NCI-H1105 (cell line): Measurements from ENCODE around the gene LRP4.
A peak's percentile ranks its signal among the peaks of the same experiment; 100 is the strongest.
"Not testable (repeated sequence)": the region's sequence is repeated elsewhere in the genome, so short reads cannot be mapped to it uniquely, and the experiment has no call there.

Experiments
- DNase-seq: peaks from one replicate; lab custom pipeline; 2025; lab: John Stamatoyannopoulos, UW

LRP4 gene

DNA sequence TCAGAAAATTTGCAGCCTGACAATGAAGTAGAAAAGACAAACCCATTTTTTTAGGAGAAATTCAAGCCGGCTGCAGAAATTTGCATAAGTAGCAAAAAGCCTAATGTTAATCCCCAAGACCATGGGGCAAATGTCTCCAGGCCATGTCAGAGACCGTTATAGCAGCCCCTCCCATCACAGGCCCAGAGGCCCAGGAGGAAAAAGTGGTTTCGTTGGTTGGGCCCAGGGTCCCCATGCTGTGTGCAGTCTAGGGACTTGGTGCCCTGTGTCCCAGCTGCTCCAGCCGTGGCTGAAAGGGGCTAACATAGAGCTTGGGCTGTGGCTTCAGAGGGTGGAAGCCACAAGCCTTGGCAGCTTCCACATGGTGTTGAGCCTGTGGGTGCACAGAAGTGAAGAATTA lies 9.6 kb upstream of the LRP4 start:
- DNase-seq: not testable (repeated sequence)

- no peak for DNase-seq
Observed at GRCh38 chr11:46920755-46921154, 2.4 kb upstream of the LRP4 start.

DNA sequence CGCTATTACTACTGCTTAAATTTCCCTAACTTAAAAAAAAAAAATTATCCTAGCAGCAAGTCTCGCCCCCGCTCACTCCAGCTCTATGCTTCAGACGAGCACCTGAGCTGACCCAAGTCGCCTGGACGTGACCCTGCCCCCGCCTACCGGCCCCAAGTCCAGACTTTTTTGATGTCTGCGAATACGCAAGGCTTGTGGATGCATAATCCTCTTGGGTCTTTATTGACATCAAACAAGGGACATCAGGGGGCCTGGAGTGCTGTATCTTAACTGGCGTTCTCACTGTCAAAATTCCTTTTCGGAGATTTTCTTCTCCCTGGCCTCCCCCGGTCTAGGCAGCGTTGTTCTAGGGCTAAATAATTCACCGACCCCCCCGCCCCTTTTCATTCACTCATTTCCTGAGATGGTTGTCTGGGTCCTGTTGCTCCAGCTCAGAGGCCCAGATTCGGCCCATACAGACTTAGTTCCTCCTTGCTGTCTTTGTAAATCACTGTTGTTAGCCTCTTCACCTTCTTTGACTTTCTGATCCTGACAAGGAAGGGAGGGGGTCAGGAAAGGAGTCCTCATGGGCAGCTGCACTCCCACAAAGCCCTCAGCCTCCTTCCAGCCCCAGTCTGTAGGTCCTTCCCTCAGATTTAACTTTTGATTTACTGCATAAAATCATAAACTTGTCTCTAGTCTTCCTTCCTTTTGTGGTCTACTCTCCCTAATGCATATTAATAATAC lies 601 bp upstream of the LRP4 start:
- no peak for DNase-seq

DNA sequence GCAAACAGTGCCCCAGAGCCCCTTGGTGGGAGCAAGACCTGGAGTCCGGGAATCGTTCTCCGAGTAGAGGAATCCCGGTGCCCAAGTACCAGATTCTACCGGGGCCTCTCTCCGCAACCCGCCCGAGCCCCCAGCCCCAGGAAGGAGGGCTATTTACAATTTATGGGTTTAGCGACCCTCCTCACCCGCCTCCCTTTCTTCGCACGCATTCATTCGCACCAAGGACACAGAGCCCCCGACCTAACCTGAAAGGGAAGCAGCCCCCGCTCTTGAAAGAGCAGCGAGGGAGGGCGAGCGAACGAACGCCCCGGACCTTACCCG lies 628 bp downstream of the LRP4 start:
- no peak for DNase-seq

- no peak for DNase-seq
Observed at GRCh38 chr11:46917109-46917761, 1.1 kb downstream of the LRP4 start.

DNA sequence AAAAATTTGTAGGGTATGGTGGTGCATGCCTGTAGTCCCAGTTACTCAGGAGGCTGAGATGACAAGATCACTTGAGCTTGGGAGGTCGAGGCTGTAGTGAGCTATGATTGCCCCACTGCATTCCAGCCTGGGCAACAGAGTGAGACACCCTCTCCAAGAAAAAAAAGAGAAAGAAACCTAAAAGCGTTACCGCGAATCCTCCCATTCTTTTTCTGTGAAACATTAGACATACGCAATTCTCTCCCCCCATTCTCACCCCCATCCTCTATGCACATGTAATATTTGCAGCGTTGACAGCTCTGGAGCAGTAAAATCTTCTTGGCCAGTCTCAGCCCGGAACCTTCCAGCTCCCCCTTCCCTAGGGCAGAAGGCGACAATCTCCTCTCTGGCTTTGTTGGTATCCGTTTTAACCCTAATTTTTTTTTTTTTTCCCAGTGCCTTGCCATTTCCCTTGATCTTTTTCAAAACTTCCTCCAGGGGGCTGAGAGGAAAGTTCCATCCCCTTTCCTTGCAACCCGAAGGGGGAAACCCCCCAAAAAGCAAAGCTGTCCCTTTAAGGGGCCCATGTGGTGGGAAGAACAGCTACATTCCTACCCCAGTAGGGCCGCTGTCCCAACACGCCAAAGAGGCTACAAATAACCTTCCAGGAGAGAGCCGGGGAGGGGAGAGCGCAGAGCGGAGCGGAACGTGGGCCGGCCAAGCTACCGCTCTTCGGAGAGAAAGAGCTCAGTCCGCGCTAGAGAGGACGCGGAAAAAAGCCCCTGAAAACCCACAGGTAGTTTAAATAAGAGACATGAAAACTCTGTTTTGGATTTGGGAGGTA lies 1.9 kb downstream of the LRP4 start:
- DNase-seq: peak; percentile 39

DNA sequence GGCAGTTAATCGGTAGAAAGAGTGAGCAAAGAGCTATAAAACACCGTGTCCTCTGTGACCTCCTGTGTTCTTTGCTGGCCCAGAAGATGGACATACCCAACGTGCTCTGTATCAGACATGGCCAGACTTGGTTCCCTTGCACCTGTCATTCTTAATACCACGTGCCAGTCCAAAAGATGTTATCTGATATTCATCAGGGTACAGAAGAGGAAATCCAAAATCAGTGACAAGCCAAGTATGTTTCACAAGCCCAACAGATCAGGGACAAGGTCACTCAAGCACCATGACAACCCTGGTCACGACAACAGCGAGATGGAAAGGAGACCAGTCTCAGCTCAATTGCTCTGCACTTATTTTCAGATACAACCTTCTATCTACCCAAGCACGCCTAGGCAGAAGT lies 3.4 kb downstream of the LRP4 start:
- DNase-seq: no peak

GRCh38 chr11:46914363-46914762 lies 4.0 kb downstream of the LRP4 start:
- DNase-seq: no peak

GRCh38 chr11:46913484-46913883 lies 4.9 kb downstream of the LRP4 start:
- DNase-seq: no peak

DNA sequence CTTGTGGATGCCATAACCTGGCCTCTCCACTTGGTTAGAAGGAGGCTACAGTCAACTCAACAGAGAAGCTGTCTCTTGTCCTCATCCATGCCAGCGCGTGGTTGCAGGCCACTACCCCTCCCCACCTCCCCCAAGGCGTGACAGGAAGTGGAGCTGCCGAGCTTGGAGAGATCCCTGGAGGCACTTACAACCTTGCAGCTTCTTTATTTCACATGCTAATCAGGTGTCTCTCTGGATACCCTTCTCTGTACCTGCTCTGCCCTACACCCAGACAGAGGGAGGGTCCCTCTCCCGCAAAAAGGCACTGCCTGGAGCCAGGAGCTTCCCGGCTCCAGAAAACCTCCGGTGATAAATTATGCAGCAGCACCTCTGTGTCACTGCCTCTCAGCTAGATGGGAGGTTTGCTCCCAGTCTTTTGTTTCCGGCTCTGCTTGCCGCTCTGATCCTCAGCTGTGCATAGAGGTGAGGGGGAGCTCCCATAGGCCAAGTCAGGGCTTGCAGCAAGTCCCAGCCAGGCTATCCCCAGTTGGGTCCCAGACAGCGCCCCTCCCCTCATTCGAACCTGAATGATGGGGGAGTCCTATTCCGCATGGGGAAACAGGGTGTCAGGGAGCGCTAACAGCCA lies 5.7 kb downstream of the LRP4 start:
- peak; percentile 20 for DNase-seq

GRCh38 chr11:46907606-46908005 lies 10.7 kb downstream of the LRP4 start:
- DNase-seq: no peak

DNA sequence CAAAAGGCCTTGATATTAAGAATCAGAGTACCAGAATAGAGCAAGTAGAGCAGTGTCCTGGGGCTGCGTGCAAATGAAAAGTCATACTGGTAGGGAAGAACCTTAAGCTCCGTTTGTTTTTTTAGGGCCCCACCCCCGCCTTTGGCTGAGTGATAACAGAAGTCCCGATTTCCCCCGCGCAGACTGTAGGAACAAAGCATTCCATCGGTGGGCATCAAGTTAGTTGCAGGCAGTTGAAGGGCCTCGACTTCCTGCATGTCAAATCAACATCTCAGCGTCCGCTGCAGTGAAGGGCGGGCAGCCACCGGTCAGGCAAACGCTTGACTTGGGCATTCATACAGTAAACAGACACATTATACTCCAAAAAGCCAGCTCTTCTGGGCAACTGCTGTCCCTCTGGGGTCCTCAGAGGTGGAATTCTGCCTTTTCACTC lies 11.7 kb downstream of the LRP4 start:
- no peak for DNase-seq

DNA sequence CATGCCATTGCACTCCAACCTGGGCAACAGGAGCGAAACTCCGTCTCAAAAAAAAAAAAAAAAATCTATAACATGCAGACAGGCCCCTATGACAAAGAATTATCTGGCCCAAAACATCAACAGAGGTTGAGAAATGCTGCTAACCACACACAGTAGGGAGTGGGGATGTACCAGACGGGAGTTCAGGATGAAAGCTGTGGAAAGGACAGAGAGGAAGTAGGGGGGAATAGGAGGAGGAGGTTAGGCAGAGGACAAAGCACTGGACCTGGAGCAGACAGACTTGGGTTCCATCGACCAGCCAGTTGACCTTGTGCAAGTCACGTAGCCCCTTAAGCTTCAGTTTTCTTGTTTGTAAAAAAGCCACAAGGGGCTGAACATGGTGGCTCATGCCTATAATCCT lies 12.5 kb downstream of the LRP4 start:
- no peak for DNase-seq

- no peak for DNase-seq
Observed at GRCh38 chr11:46903846-46904245, 14.5 kb downstream of the LRP4 start.

DNA sequence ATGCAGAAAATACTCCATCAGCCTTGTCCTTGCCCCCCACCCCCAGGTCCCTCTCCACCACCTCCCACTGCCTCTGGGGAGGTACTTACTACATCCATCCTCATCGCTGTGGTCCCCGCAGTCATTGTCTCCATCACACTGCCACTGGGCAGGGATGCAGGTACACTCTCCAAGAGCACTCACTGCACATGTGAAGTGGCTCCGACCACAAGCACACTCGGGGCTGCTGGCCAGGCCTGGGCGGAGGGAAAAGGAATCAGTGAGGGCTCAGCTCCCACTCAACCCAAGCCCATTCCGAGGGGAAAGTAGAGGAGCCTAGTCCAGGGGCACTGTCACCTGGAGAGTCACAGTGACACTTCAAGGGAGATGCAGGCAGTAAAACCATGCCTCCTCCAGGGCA lies 15.7 kb downstream of the LRP4 start:
- DNase-seq: no peak

DNA sequence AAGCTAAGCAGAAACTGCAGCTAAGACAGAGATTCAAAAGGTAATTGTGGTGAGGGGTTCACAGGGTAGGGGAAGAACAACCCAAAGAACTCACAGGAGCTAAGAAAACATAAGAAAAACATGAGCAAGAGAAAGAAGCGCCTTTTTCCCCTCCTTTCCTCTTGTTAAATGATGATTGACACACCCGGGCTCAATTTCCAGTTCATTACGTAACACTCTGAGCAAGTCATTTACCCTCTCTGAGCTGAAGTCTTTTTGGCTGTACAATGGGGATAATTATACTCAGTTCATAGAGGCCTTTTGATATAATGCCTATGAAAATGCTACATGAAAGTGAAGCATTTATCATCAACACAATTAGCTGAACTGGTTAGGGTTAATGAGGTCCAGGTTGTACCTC lies 17.2 kb downstream of the LRP4 start:
- DNase-seq: no peak

DNA sequence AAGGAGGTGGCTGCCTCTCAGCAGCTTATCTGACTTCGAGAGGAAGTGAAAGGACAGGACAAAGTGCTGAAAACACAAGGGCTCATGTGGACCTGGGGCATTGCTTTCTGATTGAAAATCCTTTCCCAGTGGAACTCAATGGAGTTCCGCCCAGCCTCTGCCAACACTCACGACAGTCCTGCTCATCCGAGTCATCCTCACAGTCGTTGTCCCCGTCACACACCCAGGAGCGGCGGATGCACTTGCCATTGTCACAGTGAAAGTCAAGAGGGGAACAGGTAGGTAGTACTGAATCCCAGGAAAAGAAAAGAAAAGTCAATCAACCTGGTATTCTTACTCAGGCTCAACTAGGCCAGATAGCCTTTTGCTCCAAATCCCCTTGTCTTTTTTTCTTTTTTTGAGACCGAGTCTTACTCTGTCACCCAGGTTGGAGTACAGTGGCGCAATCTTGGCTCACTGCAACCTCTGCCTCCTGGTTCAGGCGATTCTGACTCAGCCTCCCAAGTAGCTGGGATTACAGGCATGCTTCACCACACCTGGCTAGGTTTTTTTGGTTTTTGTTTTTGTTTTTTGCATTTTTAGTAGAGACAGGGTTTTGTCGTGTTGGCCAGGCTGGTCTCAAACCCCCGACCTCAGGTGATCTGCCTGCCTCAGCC lies 18.1 kb downstream of the LRP4 start:
- DNase-seq: no peak

- DNase-seq: no peak
Observed at GRCh38 chr11:46899501-46900025, 18.8 kb downstream of the LRP4 start.

DNA sequence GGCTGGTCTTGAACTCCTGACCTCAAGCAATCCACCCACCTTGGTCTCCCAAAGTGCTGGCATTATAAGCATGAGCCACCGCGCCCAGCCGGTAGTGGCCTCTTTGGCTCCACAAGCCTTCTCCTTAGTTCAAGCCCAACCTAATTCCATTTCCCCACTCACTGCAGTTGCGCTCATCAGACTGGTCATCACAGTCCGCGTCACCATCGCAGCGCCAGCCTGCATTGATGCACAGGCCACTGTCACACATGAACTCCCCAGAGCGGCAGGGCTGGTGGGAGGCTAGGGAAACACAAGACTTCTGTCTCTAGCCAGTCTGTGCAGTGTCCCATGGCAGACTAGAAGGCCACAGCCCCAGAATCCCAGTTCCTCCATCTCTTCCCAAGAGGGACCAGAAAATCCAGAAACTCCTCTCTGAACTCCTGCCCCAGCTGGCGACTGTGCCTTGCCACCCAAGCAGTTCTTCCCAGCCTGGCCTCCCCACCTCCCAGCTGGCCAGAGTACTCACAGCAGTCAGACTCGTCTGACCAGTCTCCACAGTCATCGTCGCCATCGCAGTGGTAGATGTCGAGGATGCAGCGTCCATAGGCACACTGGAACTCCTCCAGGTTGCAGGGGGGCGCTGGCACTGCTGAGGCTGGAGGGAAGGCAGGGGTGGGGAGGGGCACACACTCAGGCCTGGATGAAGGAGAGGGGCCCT lies 19.8 kb downstream of the LRP4 start:
- DNase-seq: no peak

DNA sequence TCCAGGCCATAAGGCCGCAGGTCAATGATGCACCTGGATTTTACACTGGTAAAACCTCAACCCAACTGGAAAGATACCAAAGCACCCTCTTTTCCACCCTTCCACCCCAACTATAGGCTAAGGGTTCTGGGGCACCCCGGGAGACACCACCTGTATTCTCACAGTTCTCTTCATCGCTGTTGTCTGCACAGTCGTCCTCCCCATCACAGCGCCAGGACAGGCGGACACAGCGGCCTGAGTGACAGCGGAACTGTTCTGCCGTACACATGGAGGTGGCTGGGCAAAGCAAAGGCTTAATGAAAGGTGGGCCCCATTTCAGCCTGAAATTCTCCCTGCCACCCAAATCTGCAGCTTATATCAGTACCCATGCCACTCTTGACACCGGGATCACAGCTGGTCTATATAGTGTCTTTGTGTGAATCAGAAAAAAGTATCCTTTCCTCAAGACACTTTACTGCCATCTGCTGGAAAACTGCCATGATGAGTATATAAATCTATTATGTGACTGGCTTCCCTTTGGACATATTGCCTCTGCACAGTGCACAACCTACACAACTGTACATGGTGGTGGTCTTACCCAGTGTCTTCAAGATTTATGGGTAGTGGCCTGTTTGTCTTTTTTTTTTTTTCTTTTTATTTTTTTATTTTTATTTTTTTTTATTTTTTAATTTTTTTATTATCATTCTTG lies 21.5 kb downstream of the LRP4 start:
- no peak for DNase-seq

- peak; percentile 21 for DNase-seq
Observed at GRCh38 chr11:46895821-46896220, 22.5 kb downstream of the LRP4 start.
